SK-N-MC (cell line): ENCODE measurements around the gene ATXN7.

Source experiments
- DNase-seq: peaks from one replicate; pipeline ENCODE4 v3.0.0-alpha.2; 2011; ENCODE audit warnings: low read depth, low spot score
- H3K27ac ChIP-seq: fragments of 200-600 bp; sonication (generic); 2 replicates; pipeline ENCODE4 v1.5.1; 2016; ENCODE audit warnings: mixed run types
- H3K36me3 ChIP-seq: fragments of 200-600 bp; sonication (generic); 2 replicates; pipeline ENCODE4 v1.6.1; 2017; ENCODE audit warnings: antibody characterized with exemption, low read length, mixed read lengths; ENCODE audit not compliant: insufficient read depth
- H3K4me3 ChIP-seq: fragments of 200-600 bp; sonication (generic); 2 replicates; pipeline ENCODE4 v1.5.1; 2016
- H3K9ac ChIP-seq: fragments of 200-600 bp; sonication (generic); 2 replicates; pipeline ENCODE4 v1.8.0; 2017; ENCODE audit warnings: mixed run types, mixed read lengths; ENCODE audit not compliant: insufficient read length
- H3K9me3 ChIP-seq: fragments of 200-600 bp; sonication (generic); 2 replicates; pipeline ENCODE4 v1.6.1; 2017; ENCODE audit warnings: low read depth, mild to moderate bottlenecking, antibody characterized with exemption, low read length, moderate library complexity, mixed read lengths
- EZH2 ChIP-seq: fragments of 200-600 bp; sonication (generic); IDR thresholded peaks from one replicate; pipeline ENCODE4 v1.6.1; 2017; ENCODE audit warnings: antibody characterized with exemption
- FOXP2 ChIP-seq: optimal IDR thresholded peaks from 2 replicates; pipeline ENCODE3; 2011; ENCODE audit warnings: mild to moderate bottlenecking, moderate library complexity; ENCODE audit not compliant: insufficient read depth; ENCODE audit errors: extremely low read length, control extremely low read depth
- POLR2AphosphoS5 ChIP-seq: IDR thresholded peaks from 2 replicates; pipeline ENCODE4 v1.6.1; 2012; ENCODE audit warnings: mild to moderate bottlenecking, low read depth, low read length, borderline replicate concordance

The ATXN7 gene

GRCh38 chr3:64000453-64001055 is 136.9 kb downstream of the ATXN7 start:
- Histone ChIP-seq H3K9me3 (no peaks in the 10 kb centered on the region), H3K4me3 (no peak overlapping the region), H3K9ac (no peak overlapping the region), H3K27ac (no peak overlapping the region), H3K36me3 (peaks cover under 1% of the 10 kb centered on the region; the same call in 1 of the 2 replicates)
- no peak for TF ChIP-seq FOXP2
- no peak for TF ChIP-seq EZH2
- no peak for TF ChIP-seq POLR2AphosphoS5
- DNase-seq: no peak

- TF ChIP-seq FOXP2 (no peak), POLR2AphosphoS5 (no peak), EZH2 (no peak)
- no peak overlapping the region for H3K4me3 ChIP-seq
- H3K9me3 ChIP-seq: no peaks in the 10 kb centered on the region
- H3K27ac ChIP-seq: no peak overlapping the region
- DNase-seq: no peak
- H3K36me3 ChIP-seq: peaks cover 5% of the 10 kb centered on the region; the same call in 1 of the 2 replicates
- no peak overlapping the region for H3K9ac ChIP-seq
Measured at GRCh38 chr3:64002233-64002632, 138.6 kb downstream of the ATXN7 start.

- Histone ChIP-seq H3K27ac (no peak overlapping the region), H3K9me3 (no peaks in the 10 kb centered on the region), H3K4me3 (no peak overlapping the region), H3K36me3 (peaks cover 18% of the 10 kb centered on the region), H3K9ac (no peak overlapping the region)
- DNase-seq: no peak
- no peak for TF ChIP-seq EZH2
- no peak for TF ChIP-seq FOXP2
- TF ChIP-seq POLR2AphosphoS5: no peak
Measured at GRCh38 chr3:64003589-64003988, 139.9 kb downstream of the ATXN7 start.

- no peak for DNase-seq
- peaks cover 60% of the 10 kb centered on the region for H3K36me3 ChIP-seq
- no peak overlapping the region for H3K4me3 ChIP-seq
- no peaks in the 10 kb centered on the region for H3K9me3 ChIP-seq
- H3K9ac ChIP-seq: no peak overlapping the region
- TF ChIP-seq POLR2AphosphoS5 (no peak), EZH2 (no peak), FOXP2 (no peak)
- no peak overlapping the region for H3K27ac ChIP-seq
Measured at GRCh38 chr3:64008017-64008416, 144.3 kb downstream of the ATXN7 start.

- H3K36me3 ChIP-seq: peaks cover 67% of the 10 kb centered on the region
- no peak for DNase-seq
- H3K27ac ChIP-seq: no peak overlapping the region
- no peak overlapping the region for H3K9ac ChIP-seq
- TF ChIP-seq POLR2AphosphoS5: no peak
- TF ChIP-seq FOXP2: no peak
- no peak for TF ChIP-seq EZH2
- no peaks in the 10 kb centered on the region for H3K9me3 ChIP-seq
- no peak overlapping the region for H3K4me3 ChIP-seq
Measured at GRCh38 chr3:64008487-64009351, 145.1 kb downstream of the ATXN7 start.

- no peak overlapping the region for H3K4me3 ChIP-seq
- peaks cover 75% of the 10 kb centered on the region for H3K36me3 ChIP-seq
- DNase-seq: no peak
- no peak overlapping the region for H3K9ac ChIP-seq
- no peak for TF ChIP-seq EZH2
- TF ChIP-seq POLR2AphosphoS5: no peak
- no peak for TF ChIP-seq FOXP2
- no peaks in the 10 kb centered on the region for H3K9me3 ChIP-seq
- H3K27ac ChIP-seq: no peak overlapping the region
Measured at GRCh38 chr3:64009528-64009927, 145.9 kb downstream of the ATXN7 start.

GRCh38 chr3:64010199-64010598 is 146.5 kb downstream of the ATXN7 start:
- Histone ChIP-seq H3K9ac (no peak overlapping the region), H3K27ac (no peak overlapping the region), H3K9me3 (no peaks in the 10 kb centered on the region), H3K36me3 (peaks cover 81% of the 10 kb centered on the region), H3K4me3 (no peak overlapping the region)
- TF ChIP-seq FOXP2: no peak
- TF ChIP-seq POLR2AphosphoS5: no peak
- TF ChIP-seq EZH2: no peak
- DNase-seq: no peak

GRCh38 chr3:64011685-64012084 is 148.0 kb downstream of the ATXN7 start:
- DNase-seq: no peak
- TF ChIP-seq POLR2AphosphoS5: no peak
- no peak for TF ChIP-seq EZH2
- TF ChIP-seq FOXP2: no peak

GRCh38 chr3:64016941-64017620 is 153.4 kb downstream of the ATXN7 start:
- Histone ChIP-seq H3K9ac (no peak overlapping the region), H3K36me3 (peaks cover 58% of the 10 kb centered on the region), H3K27ac (no peak overlapping the region), H3K4me3 (no peak overlapping the region), H3K9me3 (no peaks in the 10 kb centered on the region)
- DNase-seq: no peak
- TF ChIP-seq POLR2AphosphoS5 (no peak), FOXP2 (no peak), EZH2 (no peak)

More at GRCh38 chr3:64011685-64012084, 148.0 kb downstream of the ATXN7 start:
- Histone ChIP-seq H3K4me3 (no peak overlapping the region), H3K9me3 (no peaks in the 10 kb centered on the region), H3K9ac (no peak overlapping the region), H3K27ac (no peak overlapping the region), H3K36me3 (peaks cover 81% of the 10 kb centered on the region)
